ENCODE measurements around the gene OCRL.
"Not testable (repeated sequence)": the region's sequence is repeated elsewhere in the genome, so short reads cannot be mapped to it uniquely, and the experiment has no call there.

DNA sequence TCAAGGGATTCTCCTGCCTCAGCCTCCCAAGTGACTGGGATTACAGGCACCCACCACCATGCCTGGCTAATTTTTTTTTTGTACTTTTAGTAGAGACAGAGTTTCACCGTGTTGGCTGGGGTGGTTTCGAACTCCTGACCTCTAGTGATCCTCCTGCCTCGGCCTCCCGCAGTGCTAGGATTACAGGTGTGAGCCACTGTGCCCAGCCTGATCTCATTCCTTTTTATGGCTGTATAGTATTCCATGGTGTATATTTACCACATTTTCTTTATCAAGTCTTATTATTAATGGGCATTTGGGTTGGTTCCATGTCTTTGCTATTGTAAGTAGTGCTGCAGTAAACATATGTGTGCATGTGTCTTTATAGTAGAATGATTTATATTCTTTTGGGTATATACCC, 33.6 kb downstream of the OCRL start:
- not testable (repeated sequence) for TF ChIP-seq CTCF (IDR thresholded peaks at IDR 0.05; ENCODE audit: insufficient read depth, low read depth, low read length); EZH2 (IDR thresholded peaks at IDR 0.05; ENCODE audit: insufficient read depth, low read length)
